IMR-90 (cell line): ENCODE results near the gene NXPH1. TPM values are rescaled to one million over a fixed set of nuclear protein-coding genes. Genes with fewer than 3 reads are reported as not detected.

Experiments
- ATAC-seq: fragments of 200-7000 bp; cut with Tn5 transposase; 2 replicates; pipeline ENCODE4 v1.9.1; 2020; ENCODE audit warnings: low read depth, mild to moderate bottlenecking, moderate library complexity
- BruUV-seq: library from RNA; stranded (reverse); fragments of 400-500 nt; replicated peaks from 2 replicates; lab custom pipeline; 2021; lab: Mats Ljungman, UMichigan
- CTCF ChIA-PET: fragments of 300-600 bp; formaldehyde crosslinking; extraction: SDS; loops from one replicate; lab custom pipeline; 2021; ENCODE audit warnings: antibody characterized with exemption; lab: Yijun Ruan, JAX
- POLR2A ChIA-PET: fragments of 300-600 bp; sonication (Branson Sonifier 250); formaldehyde crosslinking; loops from one replicate; lab custom pipeline; 2022; ENCODE audit warnings: antibody characterized with exemption; ENCODE audit not compliant: unreplicated experiment; lab: Charles Lee
- DNase-seq: peaks from one replicate; pipeline ENCODE4 v3.0.0; 2013
- H2AFZ ChIP-seq: replicated peaks from 2 replicates; pipeline ENCODE3; 2013; ENCODE audit warnings: low read length, mild to moderate bottlenecking; ENCODE audit not compliant: poor library complexity
- H2AK5ac ChIP-seq: 2 replicates; pipeline ENCODE4 v1.6.1; 2013; ENCODE audit warnings: low read depth, low read length, inconsistent platforms
- H2AK9ac ChIP-seq: replicated peaks from 2 replicates; pipeline ENCODE3; 2013; ENCODE audit warnings: mild to moderate bottlenecking, low read depth, low read length, moderate library complexity; ENCODE audit not compliant: poor library complexity
- H2BK120ac ChIP-seq: 2 replicates; pipeline ENCODE4 v1.6.1; 2013; ENCODE audit warnings: low read depth, low read length, inconsistent platforms
- H2BK15ac ChIP-seq: 3 replicates; pipeline ENCODE4 v1.6.1; 2013; ENCODE audit warnings: low read depth, low read length, inconsistent platforms
- H2BK20ac ChIP-seq: 2 replicates; pipeline ENCODE4 v1.6.1; 2013; ENCODE audit warnings: low read depth, mild to moderate bottlenecking, inconsistent platforms, low read length, moderate library complexity
- H2BK5ac ChIP-seq: 2 replicates; pipeline ENCODE4 v1.6.1; 2013; ENCODE audit warnings: mild to moderate bottlenecking, low read depth, low read length, inconsistent platforms; ENCODE audit not compliant: poor library complexity, severe bottlenecking
- H3K14ac ChIP-seq: replicated peaks from 2 replicates; pipeline ENCODE4 v1.6.1; 2013; ENCODE audit warnings: low read depth, low read length, inconsistent platforms
- H3K18ac ChIP-seq: 2 replicates; pipeline ENCODE4 v1.6.1; 2013; ENCODE audit warnings: low read depth, low read length, control low read depth
- H3K23ac ChIP-seq: 2 replicates; pipeline ENCODE4 v1.6.1; 2013; ENCODE audit warnings: low read depth, low read length, inconsistent platforms
- H3K27ac ChIP-seq: 2 replicates; pipeline ENCODE4 v1.5.1; 2013; ENCODE audit warnings: mild to moderate bottlenecking, control low read depth, low read length; ENCODE audit not compliant: insufficient read depth
- H3K27me3 ChIP-seq: 2 replicates; pipeline ENCODE4 v1.6.1; 2013; ENCODE audit warnings: low read length; ENCODE audit not compliant: control insufficient read depth, insufficient read depth
- H3K36me3 ChIP-seq: 2 replicates; pipeline ENCODE4 v1.6.1; 2013; ENCODE audit warnings: low read length, mixed read lengths; ENCODE audit not compliant: control insufficient read depth, insufficient read depth
- H3K4ac ChIP-seq: 2 replicates; pipeline ENCODE4 v1.6.1; 2013; ENCODE audit warnings: low read depth, low read length, inconsistent platforms
- H3K4me1 ChIP-seq: 2 replicates; pipeline ENCODE4 v1.6.1; 2013; ENCODE audit warnings: low read length, mixed read lengths; ENCODE audit not compliant: control insufficient read depth, insufficient read depth
- H3K4me2 ChIP-seq: 2 replicates; pipeline ENCODE4 v1.6.1; 2013; ENCODE audit warnings: low read depth, mild to moderate bottlenecking, control low read depth, low read length, moderate library complexity
- H3K4me3 ChIP-seq: 2 replicates; pipeline ENCODE4 v1.5.1; 2013; ENCODE audit warnings: low read depth, mild to moderate bottlenecking, control low read depth, low read length, moderate library complexity; ENCODE audit not compliant: insufficient read depth
- H3K56ac ChIP-seq: 2 replicates; pipeline ENCODE4 v1.6.1; 2013; ENCODE audit warnings: low read length, inconsistent platforms; ENCODE audit not compliant: insufficient read depth; ENCODE audit errors: extremely low read depth
- H3K79me1 ChIP-seq, 2 experiments: 2 replicates each; pipeline ENCODE4 v1.6.1; 2013; ENCODE audit warnings: low read length in 2 of 2, inconsistent platforms in 1 of 2, low read depth in 1 of 2
- H3K9ac ChIP-seq: 2 replicates; pipeline ENCODE4 v1.6.1; 2013; ENCODE audit warnings: low read depth, low read length, control low read depth
- H3K9me1 ChIP-seq: 2 replicates; pipeline ENCODE4 v1.6.1; 2013; ENCODE audit warnings: low read length, inconsistent platforms; ENCODE audit not compliant: insufficient read depth
- H3K9me3 ChIP-seq: 2 replicates; pipeline ENCODE4 v1.6.1; 2013; ENCODE audit warnings: low read length; ENCODE audit not compliant: control insufficient read depth, insufficient read depth
- H4K20me1 ChIP-seq: 2 replicates; pipeline ENCODE4 v1.6.1; 2013; ENCODE audit warnings: low read length, inconsistent platforms; ENCODE audit not compliant: insufficient read depth
- H4K5ac ChIP-seq: 2 replicates; pipeline ENCODE4 v1.6.1; 2013; ENCODE audit warnings: mild to moderate bottlenecking, low read depth, low read length, control low read depth
- H4K8ac ChIP-seq, 2 experiments: 2 replicates each; pipeline ENCODE4 v1.6.1; 2013; ENCODE audit warnings: low read depth in 2 of 2, low read length in 2 of 2, control low read depth in 1 of 2, inconsistent platforms in 1 of 2
- H4K91ac ChIP-seq: 2 replicates; pipeline ENCODE4 v1.6.1; 2013; ENCODE audit warnings: low read depth, low read length, inconsistent platforms; ENCODE audit not compliant: insufficient read depth
- BHLHE40 ChIP-seq: fragments of 150-350 bp; IDR thresholded peaks from 2 replicates; pipeline ENCODE4 v1.6.1; 2016; ENCODE audit warnings: mild to moderate bottlenecking, low read depth, low read length
- CEBPB ChIP-seq: IDR thresholded peaks from 2 replicates; pipeline ENCODE4 v1.6.1; 2012; ENCODE audit warnings: low read depth, low read length, improper control_type of control experiment
- FOS ChIP-seq: fragments of 150-350 bp; IDR thresholded peaks from 2 replicates; pipeline ENCODE4 v1.6.1; 2016; ENCODE audit warnings: low read depth, low read length
- MAFK ChIP-seq: IDR thresholded peaks from 2 replicates; pipeline ENCODE4 v1.6.1; 2012; ENCODE audit warnings: low read depth, low read length, improper control_type of control experiment
- MAZ ChIP-seq: IDR thresholded peaks from 2 replicates; pipeline ENCODE4 v1.6.1; 2012; ENCODE audit warnings: low read depth, mild to moderate bottlenecking, low read length, improper control_type of control experiment, moderate library complexity, borderline replicate concordance
- RAD21 ChIP-seq: IDR thresholded peaks from 2 replicates; pipeline ENCODE4 v1.6.1; 2012; ENCODE audit warnings: low read length, improper control_type of control experiment
- RFX5 ChIP-seq: IDR thresholded peaks from 2 replicates; pipeline ENCODE4 v1.8.0; 2012; ENCODE audit warnings: low read depth, mild to moderate bottlenecking, low read length, moderate library complexity
- WGBS, 2 experiments: methylation state at CpG; one replicate each; pipeline versions ENCODE4 v1.1.5 to v1.1.7; 2013; ENCODE audit warnings: missing lambda C conversion rate in 2 of 2; ENCODE audit not compliant: insufficient read length in 1 of 2; ENCODE audit errors: extremely low coverage in 2 of 2; 5-methylcytosine and 5-hydroxymethylcytosine counted together
- dilution Hi-C: fragments of 300-500 bp; cut with HindIII; formaldehyde crosslinking; loops from one replicate; pipeline ENCODE4 v1.14.3; 2018; ENCODE audit warnings: low sequenced_read_pairs; ENCODE audit not compliant: unreplicated experiment
- in situ Hi-C: fragments of 300-500 bp; cut with MboI; formaldehyde crosslinking; loops from 3 replicates; pipeline ENCODE4 v1.14.3; 2019; ENCODE audit warnings: low sequenced_read_pairs, inconsistent platforms, mixed read lengths
- intact Hi-C: fragments of 100-400 bp; cut with micrococcal nuclease; formaldehyde crosslinking; loops from 2 replicates; pipeline ENCODE4 v1.10.0; 2022
- polyA plus RNA-seq, 3 experiments: library from polyadenylated mRNA; depleted of rRNA; stranded (reverse); fragments of >200 nt; gene quantifications; 2 replicates each; pipeline ENCODE4 v1.2.3, GENCODE V29; 2012; ENCODE audit warnings: low replicate concordance in 1 of 3
- total RNA-seq: library from RNA; depleted of rRNA; stranded (reverse); fragments of >200 nt; gene quantifications from 2 replicates; pipeline ENCODE4 v1.2.3, GENCODE V29; 2012

Gene NXPH1
- total and polyA plus RNA-seq, 2 of the 4 experiments (the other 2 are of a cell fraction), result not detected

GRCh38 chr7:8710124-8710523 is 276.7 kb downstream of the NXPH1 start:
- H2BK20ac ChIP-seq, result no peak overlapping the region
- H3K23ac ChIP-seq, result no peak overlapping the region
- no peak for ATAC-seq
- TF ChIP-seq BHLHE40 (no peak), RFX5 (no peak), RAD21 (no peak), MAZ (no peak), MAFK (no peak), FOS (no peak), CEBPB (no peak)
- H4K5ac ChIP-seq, result no peak overlapping the region
- H2AK5ac ChIP-seq, result no peak overlapping the region
- H3K14ac ChIP-seq, result no peak overlapping the region
- H3K9ac ChIP-seq, result no peak overlapping the region
- H2BK5ac ChIP-seq, result no peak overlapping the region
- no peaks in the 10 kb centered on the region for H3K4me1 ChIP-seq
- no peak overlapping the region for H3K4me2 ChIP-seq
- H2BK120ac ChIP-seq, result no peak overlapping the region
- no peaks in the 10 kb centered on the region for H3K79me1 ChIP-seq
- no peak overlapping the region for H4K8ac ChIP-seq
- dilution Hi-C loops (no loop called here), in situ Hi-C loops (no loop called here), intact Hi-C loops (no loop called here)
- H4K91ac ChIP-seq, result no peak overlapping the region
- no peak overlapping the region for H2BK15ac ChIP-seq
- no peaks in the 10 kb centered on the region for H3K27me3 ChIP-seq
- H3K9me1 ChIP-seq, result no peaks in the 10 kb centered on the region
- H3K4ac ChIP-seq, result no peak overlapping the region
- H2AK9ac ChIP-seq, result no peak overlapping the region
- H3K27ac ChIP-seq, result no peak overlapping the region
- no CpG with 5 or more reads among the region's 2 CpGs for WGBS, 2 experiments
- H3K56ac ChIP-seq, result no peak overlapping the region
- no peaks in the 10 kb centered on the region for H3K36me3 ChIP-seq
- CTCF ChIA-PET, result no interaction called here
- no peak overlapping the region for H2AFZ ChIP-seq
- no peak overlapping the region for H3K18ac ChIP-seq
- H4K20me1 ChIP-seq, result no peaks in the 10 kb centered on the region
- POLR2A ChIA-PET, result no interaction called here
- no TSS peak for BruUV-seq
- peaks cover 17% of the 10 kb centered on the region for H3K9me3 ChIP-seq
- H3K4me3 ChIP-seq, result no peak overlapping the region
- DNase-seq, result no peak
